ENCODE results near the gene FOXP2. TPM values are rescaled to one million over a fixed set of nuclear protein-coding genes. Genes with fewer than 3 reads are reported as not detected.
A peak's percentile ranks its signal among the peaks of the same experiment; 100 is the strongest.

FOXP2 gene
- total and polyA plus RNA-seq, 9 of the 15 experiments (the other 6 are each of a cell fraction or from before 2014, with no cell fraction given) = not detected

- in situ Hi-C loops (cut with MboI) = no loop called here
- WGBS (ENCODE audit: insufficient coverage, low coverage, missing lambda C conversion rate) = 0% methylated on average over 1 of the region's 1 CpG
- Histone ChIP-seq H3K36me3 (ENCODE audit: control insufficient read depth, insufficient read depth, low read length) (no peaks in the 10 kb centered on the region), H2AFZ (ENCODE audit: low read depth, low read length) (no peak overlapping the region), H3K79me2 (ENCODE audit: control insufficient read depth, insufficient read depth, low read length) (no peaks in the 10 kb centered on the region), H3K4me3 (no peak overlapping the region), H3K4me2 (ENCODE audit: insufficient read depth, low read length) (no peak overlapping the region), H4K20me1 (replicated peaks; ENCODE audit: control insufficient read depth, insufficient read depth, low read length) (no peaks in the 10 kb centered on the region), H3K9me1 (ENCODE audit: control insufficient read depth, insufficient read depth, low read length) (no peaks in the 10 kb centered on the region), H3K4me1 (replicated peaks in 1 of 2; ENCODE audit: control insufficient read depth in 2 of 2, insufficient read depth in 2 of 2, low read length in 2 of 2) (no peaks in the 10 kb centered on the region), H3K9ac (ENCODE audit: insufficient read depth in 1 of 2, low read depth in 2 of 2, low read length in 2 of 2) (no peak overlapping the region), H3K9me3 (replicated peaks; ENCODE audit: control insufficient read depth, insufficient read depth, low read depth, low read length) (no peaks in the 10 kb centered on the region), H3K27ac (ENCODE audit: extremely low read depth, low read depth, low read length) (no peak overlapping the region), H3K27me3 (ENCODE audit: control insufficient read depth in 2 of 2, insufficient read depth in 2 of 2, low read length in 2 of 2) (no peaks in the 10 kb centered on the region)
- ChIA-PET POLR2A (no interaction called here), CTCF (ENCODE audit: low intra/inter-chr PET ratio) (no interaction called here)
- intact Hi-C loops (cut with micrococcal nuclease) = no loop called here
- TF ChIP-seq, protein P1, sequence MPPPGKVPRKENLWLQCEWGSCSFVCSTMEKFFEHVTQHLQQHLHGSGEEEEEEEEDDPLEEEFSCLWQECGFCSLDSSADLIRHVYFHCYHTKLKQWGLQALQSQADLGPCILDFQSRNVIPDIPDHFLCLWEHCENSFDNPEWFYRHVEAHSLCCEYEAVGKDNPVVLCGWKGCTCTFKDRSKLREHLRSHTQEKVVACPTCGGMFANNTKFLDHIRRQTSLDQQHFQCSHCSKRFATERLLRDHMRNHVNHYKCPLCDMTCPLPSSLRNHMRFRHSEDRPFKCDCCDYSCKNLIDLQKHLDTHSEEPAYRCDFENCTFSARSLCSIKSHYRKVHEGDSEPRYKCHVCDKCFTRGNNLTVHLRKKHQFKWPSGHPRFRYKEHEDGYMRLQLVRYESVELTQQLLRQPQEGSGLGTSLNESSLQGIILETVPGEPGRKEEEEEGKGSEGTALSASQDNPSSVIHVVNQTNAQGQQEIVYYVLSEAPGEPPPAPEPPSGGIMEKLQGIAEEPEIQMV (tag; conservative IDR thresholded peaks at IDR 0.05; ENCODE audit: low read depth) = no peak
- DNase-seq (ENCODE audit: extremely low read depth in 1 of 4, low spot score in 3 of 4) = no peak
- no TSS peak for BruUV-seq (replicated peaks)
- no peak for ATAC-seq
- FAIRE-seq = peak; percentile 11
Observed at GRCh38 chr7:114548081-114548980, 133.7 kb downstream of the FOXP2 start.
